Neural progenitor cell (in vitro differentiated cells): ENCODE results near the gene HORMAD1.
"Not testable (repeated sequence)": the region's sequence is repeated elsewhere in the genome, so short reads cannot be mapped to it uniquely, and the experiment has no call there.

Experiments used
- EZH2 ChIP-seq: fragments of 200-600 bp; sonication (generic); IDR thresholded peaks from 2 replicates; pipeline ENCODE4 v1.6.1; 2017; ENCODE audit warnings: antibody characterized with exemption, mild to moderate bottlenecking, moderate library complexity
- TF ChIP-seq, protein P1 (sequence below): fragments of 200-600 bp; sonication (generic); IDR thresholded peaks from 2 replicates; pipeline ENCODE4 v1.5.1; 2017; ENCODE audit warnings: antibody characterized with exemption, mild to moderate bottlenecking

DNA sequence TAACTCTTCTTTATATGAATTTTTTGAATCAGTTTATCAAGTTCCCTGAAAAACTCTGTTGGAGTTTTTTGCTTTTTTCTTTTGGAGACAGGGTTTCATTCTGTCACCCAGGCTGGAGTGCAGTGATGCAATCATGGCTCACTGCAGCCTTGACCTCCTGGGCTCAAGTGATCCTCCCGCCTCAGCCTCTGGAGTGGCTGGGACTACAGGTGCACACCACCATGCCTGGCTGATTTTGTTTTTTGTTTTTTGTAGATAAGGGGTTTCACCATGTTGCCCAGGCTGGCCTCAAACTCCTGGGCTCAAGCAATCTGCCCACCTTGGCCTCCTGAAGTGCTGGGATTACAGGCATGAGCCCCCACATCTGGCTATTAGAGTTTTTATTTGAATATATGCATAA lies 47.0 kb upstream of the HORMAD1 start:
- TF ChIP-seq, protein P1, sequence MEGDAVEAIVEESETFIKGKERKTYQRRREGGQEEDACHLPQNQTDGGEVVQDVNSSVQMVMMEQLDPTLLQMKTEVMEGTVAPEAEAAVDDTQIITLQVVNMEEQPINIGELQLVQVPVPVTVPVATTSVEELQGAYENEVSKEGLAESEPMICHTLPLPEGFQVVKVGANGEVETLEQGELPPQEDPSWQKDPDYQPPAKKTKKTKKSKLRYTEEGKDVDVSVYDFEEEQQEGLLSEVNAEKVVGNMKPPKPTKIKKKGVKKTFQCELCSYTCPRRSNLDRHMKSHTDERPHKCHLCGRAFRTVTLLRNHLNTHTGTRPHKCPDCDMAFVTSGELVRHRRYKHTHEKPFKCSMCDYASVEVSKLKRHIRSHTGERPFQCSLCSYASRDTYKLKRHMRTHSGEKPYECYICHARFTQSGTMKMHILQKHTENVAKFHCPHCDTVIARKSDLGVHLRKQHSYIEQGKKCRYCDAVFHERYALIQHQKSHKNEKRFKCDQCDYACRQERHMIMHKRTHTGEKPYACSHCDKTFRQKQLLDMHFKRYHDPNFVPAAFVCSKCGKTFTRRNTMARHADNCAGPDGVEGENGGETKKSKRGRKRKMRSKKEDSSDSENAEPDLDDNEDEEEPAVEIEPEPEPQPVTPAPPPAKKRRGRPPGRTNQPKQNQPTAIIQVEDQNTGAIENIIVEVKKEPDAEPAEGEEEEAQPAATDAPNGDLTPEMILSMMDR = not testable (repeated sequence)
- TF ChIP-seq EZH2 = not testable (repeated sequence)
